H1 (cell line): ENCODE measurements around the gene SPTBN4.

ENCODE experiments used
- CHD1 ChIP-seq: IDR thresholded peaks from 2 replicates; pipeline ENCODE4 v1.6.1; 2012; ENCODE audit warnings: low read depth, low read length, improper control_type of control experiment
- CTCF ChIP-seq, 3 experiments: IDR thresholded peaks; 1 replicate in 2 of 3; 2 replicates in 1 of 3; pipeline versions ENCODE4 v1.5.1 to v1.6.1; 2011; ENCODE audit warnings: low read length in 3 of 3, mild to moderate bottlenecking in 3 of 3, inconsistent platforms in 2 of 3, low read depth in 1 of 3, moderate library complexity in 1 of 3; ENCODE audit not compliant: insufficient read depth in 1 of 3; ENCODE audit errors: control extremely low read depth in 1 of 3
- EP300 ChIP-seq, 2 experiments: IDR thresholded peaks; 1 replicate in 1 of 2; 2 replicates in 1 of 2; pipeline ENCODE4 v1.6.1; 2011 to 2012; ENCODE audit warnings: low read depth in 2 of 2, low read length in 2 of 2, mild to moderate bottlenecking in 2 of 2, borderline replicate concordance in 1 of 2, inconsistent platforms in 1 of 2, moderate library complexity in 1 of 2
- HDAC2 ChIP-seq, 2 experiments: fragments of 300-600 bp in 1 of 2; sonication (generic) in 1 of 2; IDR thresholded peaks; 2 replicates each; pipeline ENCODE4 v1.6.1; 2011 to 2012; ENCODE audit warnings: low read depth in 2 of 2, low read length in 2 of 2, mild to moderate bottlenecking in 2 of 2, moderate library complexity in 2 of 2, borderline replicate concordance in 1 of 2, inconsistent platforms in 1 of 2
- POLR2A ChIP-seq, 2 experiments: IDR thresholded peaks; 1 replicate in 1 of 2; 2 replicates in 1 of 2; pipeline ENCODE4 v1.6.1; 2011; ENCODE audit warnings: low read depth in 2 of 2, low read length in 2 of 2, mild to moderate bottlenecking in 2 of 2; ENCODE audit errors: control extremely low read depth in 1 of 2
- RXRA ChIP-seq: IDR thresholded peaks from 2 replicates; pipeline ENCODE4 v1.6.1; 2011; ENCODE audit warnings: low read depth, mild to moderate bottlenecking, low read length, moderate library complexity; ENCODE audit not compliant: insufficient read depth
- SIN3A ChIP-seq, 2 experiments: IDR thresholded peaks in 1 of 2; conservative IDR thresholded peaks in 1 of 2; 2 replicates each; pipeline ENCODE4 v1.6.1; 2011 to 2012; ENCODE audit warnings: low read length in 2 of 2, improper control_type of control experiment in 1 of 2, low read depth in 1 of 2, mild to moderate bottlenecking in 1 of 2

- no peak for TF ChIP-seq CHD1
- no peak for TF ChIP-seq CTCF (IDR thresholded peaks at IDR 0.05; ENCODE audit: control extremely low read depth in 1 of 3, insufficient read depth in 1 of 3, low read depth in 1 of 3, low read length in 3 of 3)
- TF ChIP-seq SIN3A (conservative IDR thresholded peaks at IDR 0.05 in 1 of 2, IDR thresholded peaks at IDR 0.05 in 1 of 2; ENCODE audit: low read depth in 1 of 2, low read length in 2 of 2): no peak
- no peak for TF ChIP-seq HDAC2 (IDR thresholded peaks at IDR 0.05; ENCODE audit: borderline replicate concordance in 1 of 2, low read depth in 2 of 2, low read length in 2 of 2)
- no peak for TF ChIP-seq RXRA
- TF ChIP-seq POLR2A (IDR thresholded peaks at IDR 0.05; ENCODE audit: control extremely low read depth in 1 of 2, low read depth in 2 of 2, low read length in 2 of 2): no peak
- TF ChIP-seq EP300 (IDR thresholded peaks at IDR 0.05; ENCODE audit: borderline replicate concordance in 1 of 2, low read depth in 2 of 2, low read length in 2 of 2): no peak
Measured at GRCh38 chr19:40555978-40556689, 89.3 kb downstream of the SPTBN4 start.
